Measurements from ENCODE around the gene ATRN.

Gene ATRN

GRCh38 chr20:3680701-3681351, 210.0 kb downstream of the ATRN start:
- Mint-ChIP-seq H3K9me3 (no peaks in the 10 kb centered on the region), H3K4me3 (no peak overlapping the region), H3K36me3 (ENCODE audit: low read depth) (no peaks in the 10 kb centered on the region), H3K27me3 (ENCODE audit: low read depth) (peaks cover 68% of the 10 kb centered on the region), H3K27ac (no peak overlapping the region), H3K4me1 (ENCODE audit: low read depth) (peaks cover 3% of the 10 kb centered on the region)

GRCh38 chr20:3681352-3681930, 210.6 kb downstream of the ATRN start:
- H3K4me3 Mint-ChIP-seq = no peak overlapping the region
- peaks cover 3% of the 10 kb centered on the region for H3K4me1 Mint-ChIP-seq (ENCODE audit: low read depth)
- no peak overlapping the region for H3K27ac Mint-ChIP-seq
- H3K27me3 Mint-ChIP-seq (ENCODE audit: low read depth) = peaks cover 69% of the 10 kb centered on the region
- H3K36me3 Mint-ChIP-seq (ENCODE audit: low read depth) = no peaks in the 10 kb centered on the region
- H3K9me3 Mint-ChIP-seq = no peaks in the 10 kb centered on the region

- H3K4me3 Mint-ChIP-seq = no peak within 1 kb of the TSS
- no peak within 1 kb of the TSS for H3K27ac Mint-ChIP-seq
- no peaks in the 10 kb centered on the region for H3K9me3 Mint-ChIP-seq
- no peaks in the 10 kb centered on the region for H3K4me1 Mint-ChIP-seq (ENCODE audit: low read depth)
- H3K36me3 Mint-ChIP-seq (ENCODE audit: low read depth) = no peaks in the 10 kb centered on the region
- H3K27me3 Mint-ChIP-seq (ENCODE audit: low read depth) = peaks cover 70% of the 10 kb centered on the region
These were observed 211.3 kb downstream of the ATRN start, which contains the start of gene ADAM33 for GRCh38 chr20:3681931-3682781. ADAM33 (minus strand) TSS chr20:3682010; CDS start chr20:3682004, 6 bp downstream.

GRCh38 chr20:3685341-3685740, 214.5 kb downstream of the ATRN start:
- Mint-ChIP-seq H3K9me3 (no peaks in the 10 kb centered on the region), H3K4me1 (ENCODE audit: low read depth) (no peaks in the 10 kb centered on the region), H3K36me3 (ENCODE audit: low read depth) (no peaks in the 10 kb centered on the region), H3K27me3 (ENCODE audit: low read depth) (peaks cover 49% of the 10 kb centered on the region), H3K27ac (no peak overlapping the region), H3K4me3 (no peak overlapping the region)

- H3K4me3 Mint-ChIP-seq = no peak overlapping the region
- no peaks in the 10 kb centered on the region for H3K36me3 Mint-ChIP-seq (ENCODE audit: low read depth)
- no peaks in the 10 kb centered on the region for H3K4me1 Mint-ChIP-seq (ENCODE audit: low read depth)
- no peaks in the 10 kb centered on the region for H3K9me3 Mint-ChIP-seq
- no peak overlapping the region for H3K27ac Mint-ChIP-seq
- H3K27me3 Mint-ChIP-seq (ENCODE audit: low read depth) = peaks cover 40% of the 10 kb centered on the region
These were observed 215.6 kb downstream of the ATRN start for GRCh38 chr20:3686421-3686820.

GRCh38 chr20:3686867-3687321, 216.1 kb downstream of the ATRN start:
- no peaks in the 10 kb centered on the region for H3K9me3 Mint-ChIP-seq
- no peaks in the 10 kb centered on the region for H3K36me3 Mint-ChIP-seq (ENCODE audit: low read depth)
- H3K27ac Mint-ChIP-seq = no peak overlapping the region
- no peaks in the 10 kb centered on the region for H3K4me1 Mint-ChIP-seq (ENCODE audit: low read depth)
- H3K4me3 Mint-ChIP-seq = no peak overlapping the region
- H3K27me3 Mint-ChIP-seq (ENCODE audit: low read depth) = peaks cover 38% of the 10 kb centered on the region

GRCh38 chr20:3687655-3688054, 216.8 kb downstream of the ATRN start:
- Mint-ChIP-seq H3K27ac (no peak overlapping the region), H3K4me3 (no peak overlapping the region), H3K36me3 (ENCODE audit: low read depth) (no peaks in the 10 kb centered on the region), H3K9me3 (no peaks in the 10 kb centered on the region), H3K27me3 (ENCODE audit: low read depth) (peaks cover 34% of the 10 kb centered on the region), H3K4me1 (ENCODE audit: low read depth) (no peaks in the 10 kb centered on the region)

GRCh38 chr20:3689978-3690377, 219.2 kb downstream of the ATRN start:
- Mint-ChIP-seq H3K27ac (no peak overlapping the region), H3K36me3 (ENCODE audit: low read depth) (no peaks in the 10 kb centered on the region), H3K9me3 (no peaks in the 10 kb centered on the region), H3K27me3 (ENCODE audit: low read depth) (peaks cover 14% of the 10 kb centered on the region), H3K4me3 (no peak overlapping the region), H3K4me1 (ENCODE audit: low read depth) (no peaks in the 10 kb centered on the region)

- Mint-ChIP-seq H3K4me3 (no peak overlapping the region), H3K36me3 (ENCODE audit: low read depth) (no peaks in the 10 kb centered on the region), H3K4me1 (ENCODE audit: low read depth) (no peaks in the 10 kb centered on the region), H3K9me3 (no peaks in the 10 kb centered on the region), H3K27ac (no peak overlapping the region), H3K27me3 (ENCODE audit: low read depth) (peaks cover 11% of the 10 kb centered on the region)
These were observed 219.6 kb downstream of the ATRN start for GRCh38 chr20:3690413-3690812.

- Mint-ChIP-seq H3K4me3 (no peak overlapping the region), H3K27me3 (ENCODE audit: low read depth) (peaks cover 7% of the 10 kb centered on the region), H3K4me1 (ENCODE audit: low read depth) (no peaks in the 10 kb centered on the region), H3K27ac (no peak overlapping the region), H3K9me3 (no peaks in the 10 kb centered on the region), H3K36me3 (ENCODE audit: low read depth) (no peaks in the 10 kb centered on the region)
These were observed 220.5 kb downstream of the ATRN start for GRCh38 chr20:3691306-3691705.

- no peaks in the 10 kb centered on the region for H3K9me3 Mint-ChIP-seq
- no peaks in the 10 kb centered on the region for H3K4me1 Mint-ChIP-seq (ENCODE audit: low read depth)
- H3K27ac Mint-ChIP-seq = no peak overlapping the region
- no peak overlapping the region for H3K4me3 Mint-ChIP-seq
- H3K36me3 Mint-ChIP-seq (ENCODE audit: low read depth) = no peaks in the 10 kb centered on the region
- H3K27me3 Mint-ChIP-seq (ENCODE audit: low read depth) = peaks cover 3% of the 10 kb centered on the region
These were observed 221.1 kb downstream of the ATRN start for GRCh38 chr20:3691897-3692296.

GRCh38 chr20:3692706-3693294, 222.0 kb downstream of the ATRN start:
- Mint-ChIP-seq H3K27ac (no peak overlapping the region), H3K4me3 (no peak overlapping the region), H3K27me3 (ENCODE audit: low read depth) (no peaks in the 10 kb centered on the region), H3K9me3 (no peaks in the 10 kb centered on the region), H3K4me1 (ENCODE audit: low read depth) (no peaks in the 10 kb centered on the region), H3K36me3 (ENCODE audit: low read depth) (no peaks in the 10 kb centered on the region)

GRCh38 chr20:3693376-3693775, 222.6 kb downstream of the ATRN start:
- Mint-ChIP-seq H3K4me1 (ENCODE audit: low read depth) (no peaks in the 10 kb centered on the region), H3K27me3 (ENCODE audit: low read depth) (no peaks in the 10 kb centered on the region), H3K36me3 (ENCODE audit: low read depth) (no peaks in the 10 kb centered on the region), H3K27ac (no peak overlapping the region), H3K9me3 (no peaks in the 10 kb centered on the region), H3K4me3 (no peak overlapping the region)

- Mint-ChIP-seq H3K36me3 (ENCODE audit: low read depth) (no peaks in the 10 kb centered on the region), H3K4me1 (ENCODE audit: low read depth) (no peaks in the 10 kb centered on the region), H3K27me3 (ENCODE audit: low read depth) (no peaks in the 10 kb centered on the region), H3K4me3 (no peak overlapping the region), H3K27ac (no peak overlapping the region), H3K9me3 (no peaks in the 10 kb centered on the region)
These were observed 224.0 kb downstream of the ATRN start for GRCh38 chr20:3694864-3695263.

Measured in T-helper 1 cell treated with Interleukin-12 subunit alpha and Interleukin-12 subunit beta and Interleukin-4 antibody, amounts not matched to agents 30 μg/mL and 1 μg/mL, for 36 hours (primary cell).